GM19467 (cell line): ENCODE data around the gene TSPAN17.
A peak's percentile ranks its signal among the peaks of the same experiment; 100 is the strongest.
"Not testable (repeated sequence)": the region's sequence is repeated elsewhere in the genome, so short reads cannot be mapped to it uniquely, and the experiment has no call there.

Source experiments
- ATAC-seq: cut with Tn5 transposase; IDR thresholded peaks from one replicate; pipeline ENCODE4 v1.9.1; 2021; ENCODE audit warnings: mild to moderate bottlenecking, moderate library complexity; ENCODE audit not compliant: unreplicated experiment

Gene TSPAN17

DNA sequence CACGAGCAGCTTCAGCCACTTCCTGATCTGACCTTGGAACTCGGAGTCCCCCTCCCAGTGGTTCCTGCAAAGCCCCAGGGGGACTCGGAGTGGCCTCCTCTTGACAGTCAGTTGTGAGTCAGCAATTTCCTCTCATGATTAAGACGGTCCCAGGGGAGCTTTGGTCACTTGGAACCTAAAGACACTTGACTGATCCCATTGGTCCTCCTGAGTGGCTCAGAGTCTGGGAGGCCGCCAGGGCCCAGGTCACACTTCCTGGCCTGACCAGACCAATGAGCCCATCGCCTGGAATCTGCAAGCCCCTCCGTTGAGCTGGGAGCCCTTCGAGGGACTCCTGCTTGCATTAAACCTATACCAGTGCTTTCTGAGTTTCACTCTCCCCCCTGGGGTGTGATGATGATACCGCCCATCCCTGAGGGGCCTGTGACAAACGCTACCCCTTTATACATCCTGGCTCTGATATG lies 29.1 kb downstream of the TSPAN17 start:
- ATAC-seq, result peak; percentile 74

DNA sequence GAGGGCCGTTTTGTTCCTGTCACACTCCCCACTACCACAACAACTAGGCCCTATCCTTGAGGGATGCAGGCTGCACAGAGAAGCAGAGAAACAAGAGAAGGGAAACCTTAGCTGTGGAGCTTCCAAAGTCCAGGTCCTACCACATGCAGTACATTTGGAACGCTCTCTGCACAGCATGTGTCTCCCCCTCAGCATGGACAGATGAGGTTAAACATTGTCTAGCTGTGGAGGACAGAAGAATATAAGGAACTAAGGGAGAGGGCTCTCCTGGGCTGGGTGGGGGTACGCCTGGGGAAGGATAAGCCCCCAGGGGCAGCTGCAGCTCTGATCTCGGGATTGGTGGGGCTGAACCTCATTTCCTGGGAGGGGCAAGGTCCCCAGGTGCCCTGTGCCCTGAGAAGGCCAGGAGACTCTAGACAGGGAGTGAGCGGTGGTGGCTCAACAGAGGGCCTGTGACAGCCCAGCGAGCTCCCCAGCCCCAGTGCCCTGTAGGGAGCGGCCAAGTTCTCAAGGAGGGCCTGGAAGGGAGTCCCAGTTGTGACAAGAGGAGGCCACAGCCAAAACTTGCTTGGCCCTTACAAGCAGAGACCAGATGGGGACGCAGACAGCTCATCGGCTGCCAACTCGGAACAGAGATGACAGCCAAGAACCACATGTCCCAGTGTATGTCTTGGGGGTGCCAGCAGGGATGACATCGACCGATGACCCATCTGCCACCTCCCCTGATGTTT lies 30.1 kb downstream of the TSPAN17 start:
- no peak for ATAC-seq

DNA sequence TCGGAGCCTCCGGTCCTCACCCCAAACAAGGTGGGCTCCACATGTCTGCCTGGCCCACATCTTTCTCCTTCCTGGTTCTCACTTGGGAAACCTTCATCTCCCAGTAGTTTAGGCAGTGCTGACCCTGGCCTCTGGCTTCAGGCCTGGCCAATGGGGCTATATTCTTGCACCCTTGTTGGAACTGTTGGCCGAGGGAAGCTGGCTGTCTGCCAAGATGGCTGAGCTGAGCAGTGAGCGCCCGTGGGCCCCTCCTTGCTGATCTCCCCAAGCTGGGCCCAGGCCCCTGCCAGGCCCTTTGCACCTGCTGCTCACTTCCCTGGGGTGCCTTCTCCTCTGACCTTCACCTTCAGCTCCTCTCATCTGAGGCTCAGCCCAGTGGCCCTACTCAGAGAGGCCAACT lies 31.3 kb downstream of the TSPAN17 start:
- ATAC-seq, result no peak

DNA sequence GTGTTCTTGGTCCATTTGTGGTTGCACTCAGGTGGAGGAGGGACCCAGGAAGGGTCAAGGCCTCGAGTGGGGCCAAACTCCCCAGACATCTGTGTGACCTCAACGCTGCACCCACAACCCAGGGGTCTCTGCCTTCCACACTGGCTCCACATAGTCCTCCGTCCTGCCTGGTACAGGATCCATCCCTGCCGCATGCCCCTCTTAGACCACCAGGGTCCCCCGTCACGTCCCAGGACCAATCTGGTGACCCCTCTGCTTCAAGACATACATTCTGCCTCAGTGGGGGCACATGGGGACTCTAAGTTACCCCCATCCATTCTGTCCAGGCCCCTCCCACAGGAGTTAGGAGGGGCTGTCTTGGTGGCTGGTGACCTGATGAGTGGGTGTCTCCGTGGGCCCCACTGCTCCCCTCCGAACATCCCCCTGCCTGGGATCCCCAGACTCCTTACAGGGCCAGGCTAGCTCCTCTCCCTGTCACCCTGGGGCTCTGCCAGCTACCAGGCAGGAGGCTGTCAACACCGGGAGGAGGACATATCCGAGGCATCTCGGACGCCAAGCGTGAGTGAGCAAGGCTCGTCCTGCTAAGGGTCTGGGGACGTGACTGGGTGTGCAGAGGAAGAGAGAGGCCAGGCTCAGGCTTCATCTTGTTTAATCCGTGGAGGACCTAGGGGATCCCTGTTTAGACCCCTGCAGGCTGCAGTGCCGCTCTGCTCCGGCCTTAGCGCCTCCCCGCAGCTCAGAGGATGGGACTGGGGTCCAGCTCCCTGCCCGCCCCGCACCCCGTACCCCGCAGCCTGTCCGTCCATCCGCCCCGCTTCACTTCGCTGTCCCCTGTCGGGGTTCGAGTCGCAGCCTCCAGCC lies 32.3 kb downstream of the TSPAN17 start:
- ATAC-seq, result no peak

DNA sequence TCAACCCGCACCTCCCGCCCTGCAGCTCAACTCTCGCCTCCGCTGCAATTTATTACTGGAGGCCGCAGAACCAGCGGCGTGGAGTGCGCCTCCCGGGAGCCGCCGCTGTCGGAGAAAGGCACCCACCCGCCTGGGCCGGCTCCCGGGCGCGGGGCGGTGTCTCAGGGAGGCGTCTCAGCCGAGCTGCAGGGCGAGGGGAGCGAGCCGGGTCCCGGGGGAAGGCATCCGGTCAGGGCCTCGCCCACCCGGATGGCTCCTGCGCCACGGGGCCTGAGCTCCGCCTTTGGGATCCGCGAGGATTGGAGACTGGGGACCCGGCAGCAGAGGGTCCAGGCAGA lies 32.9 kb downstream of the TSPAN17 start:
- ATAC-seq, result no peak

DNA sequence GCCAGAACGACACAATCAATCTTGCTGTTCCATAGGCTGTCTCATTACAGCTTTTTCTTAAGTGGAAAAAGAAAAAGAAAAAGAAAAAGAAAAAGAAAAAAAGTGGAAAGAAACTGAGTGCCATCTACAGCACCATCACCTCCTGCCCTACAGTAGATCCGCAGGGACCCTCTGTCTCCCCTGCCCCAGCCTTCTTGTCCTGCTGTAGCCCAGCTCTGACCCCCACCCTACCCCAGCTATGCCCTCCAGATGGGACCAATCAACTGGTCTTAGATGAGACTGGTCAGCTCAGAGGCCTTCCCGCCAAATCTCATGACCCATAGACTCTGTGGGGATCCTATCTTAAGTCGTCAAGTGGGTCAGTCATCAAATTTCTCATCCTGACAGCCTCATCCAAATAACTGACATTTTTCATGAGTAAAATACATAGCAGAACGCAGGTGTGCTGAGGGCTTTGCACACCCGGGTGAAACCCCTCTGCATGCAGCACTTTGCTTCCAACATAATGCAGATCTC lies 34.8 kb downstream of the TSPAN17 start:
- no peak for ATAC-seq

DNA sequence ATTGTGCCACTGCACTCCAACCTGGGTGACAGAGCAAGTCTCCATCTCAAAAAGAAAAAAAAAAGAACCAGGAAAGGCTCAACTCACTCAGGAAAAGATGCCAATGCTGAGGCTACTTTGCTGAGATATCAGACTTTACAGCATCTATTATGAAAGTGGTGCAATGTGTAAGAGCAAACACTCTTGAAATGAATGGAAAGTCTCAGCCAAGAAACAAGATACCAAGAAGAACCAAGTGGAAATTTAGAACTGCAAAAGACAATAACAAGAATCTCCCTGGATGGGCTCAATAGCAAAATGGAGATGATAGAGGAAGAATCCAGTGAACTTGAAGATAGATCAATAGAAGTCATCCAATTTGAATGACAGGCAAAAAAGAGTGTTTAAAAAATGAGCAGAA lies 37.7 kb downstream of the TSPAN17 start:
- ATAC-seq, result no peak

DNA sequence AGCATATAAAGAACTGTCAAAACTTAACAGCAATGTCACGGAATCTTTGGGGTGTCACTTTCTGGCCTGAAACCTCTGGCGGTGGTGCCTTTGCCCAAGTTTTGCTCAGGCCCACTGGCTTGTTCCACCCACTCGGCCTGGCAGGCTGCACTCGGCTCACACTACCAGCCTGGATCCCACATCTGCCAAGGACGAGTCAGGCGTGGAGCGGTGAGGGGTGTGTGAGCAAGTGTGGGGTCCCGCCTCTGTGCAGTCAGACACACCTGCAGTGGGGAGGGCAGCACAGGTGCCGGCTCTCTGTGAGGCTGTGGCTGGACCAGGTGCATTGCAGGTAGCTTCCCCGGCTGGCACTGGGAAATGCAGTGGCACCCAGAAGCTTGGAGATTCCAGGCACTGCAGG lies 40.0 kb downstream of the TSPAN17 start:
- ATAC-seq, result no peak

DNA sequence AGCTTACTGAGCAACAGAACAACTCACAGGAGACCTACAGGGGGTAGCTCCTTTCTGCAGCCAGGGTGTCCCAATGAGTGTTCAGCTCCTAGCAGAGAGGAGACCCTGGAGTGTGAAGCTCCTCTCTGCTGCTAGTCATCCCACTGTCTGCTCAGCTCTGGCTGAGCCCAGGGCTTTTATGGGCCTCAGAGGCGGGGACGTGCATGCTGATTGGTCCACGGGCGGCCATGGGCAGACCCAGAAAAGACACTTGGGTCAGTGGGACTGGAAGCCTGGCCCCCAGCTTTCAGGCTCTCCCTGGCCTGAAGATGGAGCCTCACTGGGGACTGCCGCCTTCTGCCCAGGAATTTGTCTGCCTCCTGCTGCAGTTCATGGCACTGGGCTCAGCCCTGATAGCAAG lies 40.6 kb downstream of the TSPAN17 start:
- no peak for ATAC-seq

DNA sequence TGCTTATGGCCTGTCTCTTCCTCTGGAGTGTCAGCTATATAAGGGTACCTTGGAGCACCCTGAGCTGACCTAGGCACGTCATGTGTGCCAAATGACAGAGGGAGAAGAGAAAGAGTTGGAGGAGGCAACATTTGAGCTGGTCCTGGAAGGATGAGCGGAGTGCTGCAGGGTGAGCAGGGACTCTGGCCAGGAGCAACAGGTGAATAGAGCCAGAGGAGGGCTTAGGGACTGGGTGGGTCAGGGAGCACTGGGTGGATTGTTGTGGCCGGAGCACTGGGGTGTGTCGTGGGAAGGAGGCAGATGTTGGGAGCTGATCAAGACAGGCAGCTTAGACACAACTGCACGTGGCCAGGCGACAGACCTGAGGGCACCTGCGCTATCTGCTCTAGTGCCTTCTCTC lies 43.6 kb downstream of the TSPAN17 start:
- no peak for ATAC-seq

DNA sequence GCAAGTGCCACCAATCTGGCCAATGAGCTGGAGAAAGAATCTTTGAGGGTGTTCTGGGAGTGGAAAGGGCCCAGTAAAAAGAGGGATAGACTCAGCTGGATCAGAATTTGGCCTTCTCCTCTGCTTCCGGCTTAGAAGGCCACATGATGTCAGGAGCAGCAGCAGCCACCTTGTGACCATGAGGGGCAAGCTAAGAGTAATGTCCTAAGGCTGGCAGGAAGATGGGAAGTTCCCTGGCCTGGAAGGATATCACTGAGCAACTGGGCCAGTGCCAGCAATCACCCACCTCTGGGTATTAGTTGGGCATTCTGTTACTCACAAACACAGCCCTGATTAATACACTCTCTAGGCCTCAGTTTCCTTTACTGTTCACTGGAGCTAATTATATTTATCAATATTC lies 44.2 kb downstream of the TSPAN17 start:
- ATAC-seq, result no peak

DNA sequence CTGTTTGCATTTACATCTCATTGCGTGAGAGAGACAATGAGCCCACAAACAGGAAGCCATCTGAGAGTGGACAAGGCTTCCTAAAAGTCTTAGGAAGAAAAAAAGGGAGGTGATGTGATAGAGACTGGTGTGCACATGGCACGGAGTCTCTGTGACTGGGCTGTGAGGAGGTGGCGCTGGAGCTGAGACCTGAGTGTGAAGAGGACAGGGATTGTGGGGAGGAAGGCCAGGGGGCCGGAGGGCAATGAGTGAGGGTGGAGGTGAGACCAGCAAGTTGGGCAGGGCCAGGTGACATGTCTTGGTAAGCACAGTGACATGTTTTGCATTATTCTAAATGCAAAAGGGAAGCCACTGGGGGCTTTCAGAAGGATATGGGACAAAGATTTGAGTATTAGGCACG lies 45.0 kb downstream of the TSPAN17 start:
- no peak for ATAC-seq

DNA sequence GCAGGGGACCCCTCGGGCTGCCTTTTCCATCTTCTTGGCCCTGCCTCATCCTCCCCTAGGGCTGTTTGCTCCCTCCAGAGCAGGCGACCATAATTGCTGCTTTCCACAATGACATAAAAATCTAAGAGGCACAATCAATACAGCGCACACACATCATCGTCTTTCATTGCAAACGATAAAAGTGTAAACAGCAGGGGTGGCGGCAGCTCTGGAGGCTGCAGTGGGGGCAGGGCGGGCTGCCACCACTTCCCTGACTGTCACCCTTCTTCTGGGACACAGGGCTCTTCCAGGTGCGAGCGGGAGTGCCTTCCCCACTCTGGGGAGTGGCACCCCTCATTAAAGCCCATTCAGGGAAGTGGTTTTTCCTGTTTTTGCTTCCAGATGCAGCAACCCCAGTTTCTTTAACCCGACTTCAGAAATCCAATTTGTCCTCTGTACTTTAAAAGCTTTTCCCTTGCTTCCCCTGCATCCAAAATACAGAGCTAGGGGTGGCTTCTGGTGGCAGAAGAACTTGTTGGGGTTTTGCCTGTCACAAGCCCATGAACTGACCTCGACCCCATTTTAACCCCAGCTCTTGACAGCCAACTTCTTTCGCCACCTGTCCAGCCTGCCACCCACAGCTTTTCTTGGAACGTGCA lies 45.7 kb downstream of the TSPAN17 start:
- no peak for ATAC-seq

DNA sequence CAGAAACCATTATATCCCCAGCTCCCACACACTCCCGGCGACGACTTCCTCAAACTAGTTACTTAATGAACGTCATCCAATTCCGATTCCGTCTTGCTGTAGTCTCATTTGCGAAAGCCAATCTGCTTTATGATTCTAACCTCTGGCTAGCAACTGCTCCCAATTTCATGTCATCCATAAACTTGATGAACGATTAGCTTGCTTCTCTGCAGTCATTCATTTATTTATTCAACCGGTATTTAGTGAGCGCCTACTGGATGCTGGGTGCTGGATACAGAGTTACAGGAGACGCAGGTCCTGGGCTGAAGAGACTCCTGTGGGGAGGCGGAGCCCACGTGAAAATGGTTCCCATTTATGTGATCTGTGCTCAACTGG lies 46.2 kb downstream of the TSPAN17 start:
- no peak for ATAC-seq

DNA sequence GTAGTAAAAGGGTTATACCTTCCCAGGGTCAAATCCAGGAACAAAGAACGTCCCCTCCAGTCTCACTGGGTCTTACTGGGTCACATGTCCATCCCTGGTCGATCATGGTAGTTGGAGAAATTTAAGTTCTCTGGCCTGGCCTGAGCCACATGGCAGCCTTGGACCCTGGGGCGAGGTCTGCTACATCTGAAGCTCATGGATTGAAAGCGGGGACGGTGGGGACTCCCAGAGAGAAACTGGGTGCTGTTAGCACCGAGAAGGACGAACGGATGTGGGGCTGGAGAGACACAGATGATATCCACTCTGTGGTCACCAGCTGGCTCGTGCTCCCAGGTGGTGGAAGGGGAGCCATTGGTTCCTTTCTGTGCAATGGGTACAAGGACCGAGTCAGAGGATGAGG lies 46.9 kb downstream of the TSPAN17 start:
- ATAC-seq, result no peak

DNA sequence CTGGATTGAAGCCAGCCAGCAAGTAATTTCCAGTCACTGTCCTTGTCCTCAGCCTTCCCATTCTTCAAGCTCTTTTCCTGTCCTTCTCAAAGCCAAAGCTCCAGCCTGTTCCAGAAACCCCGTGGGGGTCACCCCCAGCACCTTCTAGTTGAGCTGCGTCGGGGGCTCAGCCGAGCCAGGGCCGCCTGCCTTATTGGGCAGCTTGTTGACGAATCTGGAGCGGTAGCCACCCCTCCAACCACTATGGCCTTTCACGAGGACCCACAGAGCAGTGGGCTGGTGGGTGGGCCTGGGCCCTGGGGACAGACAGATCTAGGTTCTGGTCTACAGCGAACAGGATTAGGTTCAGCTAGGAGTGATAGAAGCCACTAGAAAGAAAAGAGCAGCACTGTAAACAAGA lies 47.3 kb downstream of the TSPAN17 start:
- no peak for ATAC-seq

DNA sequence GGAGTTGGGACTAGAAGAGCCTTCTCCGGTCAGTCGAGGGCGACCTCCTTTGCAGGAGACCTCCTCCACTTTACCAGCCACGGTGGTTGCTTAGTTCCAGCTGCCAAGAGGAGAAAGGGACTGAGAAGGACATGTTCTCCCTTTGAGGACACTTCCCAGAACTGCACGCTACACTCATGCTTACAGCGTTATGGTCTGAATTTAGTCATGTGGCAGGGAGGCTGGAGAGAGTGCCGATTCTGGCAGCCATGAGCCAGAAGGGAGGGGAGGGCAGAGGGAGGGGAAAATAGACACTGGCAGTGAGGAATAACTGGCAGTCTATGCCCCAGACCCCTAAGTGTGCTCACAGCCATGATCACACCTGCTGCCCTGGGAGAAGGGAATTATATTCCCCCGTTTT lies 47.8 kb downstream of the TSPAN17 start:
- no peak for ATAC-seq

DNA sequence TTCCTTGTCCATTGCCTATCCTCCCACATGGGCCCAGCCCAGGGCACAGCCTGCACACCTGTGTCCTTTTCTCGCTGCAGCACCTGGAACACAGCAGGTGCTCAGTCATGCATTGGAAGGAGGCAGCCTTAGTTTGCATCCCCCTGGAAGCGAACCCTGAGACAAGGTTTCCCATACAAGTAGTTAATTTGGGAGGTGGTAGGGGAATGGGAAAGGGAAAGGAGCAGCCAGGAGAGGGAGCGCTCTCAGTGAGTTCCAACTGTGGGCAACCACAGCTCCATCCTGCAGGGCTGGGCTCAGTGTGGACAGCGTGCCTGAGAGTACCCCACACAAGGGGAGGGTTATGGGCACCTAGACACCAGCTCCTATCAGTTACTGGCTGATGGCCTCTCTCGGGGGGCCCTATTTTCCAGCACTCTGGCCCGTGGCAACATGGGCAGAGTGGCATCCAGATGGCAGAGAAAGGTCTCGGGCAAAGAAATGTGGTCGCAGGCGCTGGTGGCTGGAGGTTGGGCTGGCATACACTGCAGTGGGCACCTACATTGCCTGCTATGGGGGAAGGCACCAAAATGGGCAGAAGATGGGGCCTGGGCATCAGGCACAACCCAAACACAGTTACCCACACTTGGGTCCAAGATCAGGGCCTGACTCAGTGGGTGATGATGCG lies 50.1 kb downstream of the TSPAN17 start:
- no peak for ATAC-seq

DNA sequence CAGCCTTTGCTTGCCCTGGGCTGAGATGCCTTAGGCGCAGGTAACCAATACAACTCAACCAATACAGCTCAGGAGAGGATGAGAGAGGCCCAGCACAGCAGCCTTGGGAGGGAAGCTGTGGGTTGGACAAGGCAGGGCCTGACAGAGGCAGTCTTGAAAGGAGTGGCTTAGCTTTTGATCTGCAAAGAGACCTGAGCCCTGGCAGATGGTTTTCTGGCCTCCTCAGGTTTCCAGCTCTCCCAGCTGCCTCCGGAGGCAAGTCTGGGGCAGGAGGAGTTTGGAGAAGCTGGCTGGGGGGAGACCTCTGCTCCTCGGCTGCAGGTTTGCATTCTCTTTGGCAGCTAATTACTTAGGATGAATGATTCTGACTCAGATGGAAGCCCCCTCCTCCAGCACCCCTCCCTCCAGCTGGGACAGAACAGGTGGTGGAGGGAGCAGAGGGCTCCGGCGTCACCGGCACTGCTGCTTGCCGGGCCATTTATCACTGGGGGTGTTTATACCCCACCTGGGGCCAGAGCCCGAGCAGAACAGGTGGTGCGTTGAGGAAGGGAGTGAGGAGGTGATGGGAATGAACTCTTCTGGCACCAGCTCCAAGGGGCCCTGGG lies 50.8 kb downstream of the TSPAN17 start:
- no peak for ATAC-seq

DNA sequence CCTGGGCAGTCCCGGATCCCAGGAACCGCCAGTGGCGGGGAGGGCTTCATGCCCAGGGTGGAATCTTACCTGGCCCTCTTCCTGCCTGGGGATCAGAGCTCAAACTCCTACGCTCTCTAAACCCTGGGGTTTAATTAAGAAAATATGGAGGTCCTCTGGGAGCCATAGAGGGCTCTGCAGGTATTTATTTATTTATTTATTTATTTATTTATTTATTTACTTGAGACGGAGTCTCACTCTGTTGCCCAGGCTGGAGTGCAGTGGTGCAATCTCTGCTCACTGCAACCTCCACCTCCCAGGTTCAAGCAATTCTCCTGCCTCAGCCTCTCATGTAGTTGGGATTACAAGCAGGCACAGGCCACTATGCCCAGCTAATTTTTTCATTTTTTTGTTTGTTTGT lies 52.2 kb downstream of the TSPAN17 start:
- ATAC-seq, result not testable (repeated sequence)
